ENCODE results near the gene SKI. TPM values are rescaled to one million over a fixed set of nuclear protein-coding genes. Genes with fewer than 3 reads are reported as not detected.
A peak's percentile ranks its signal among the peaks of the same experiment; 100 is the strongest.

Gene SKI
- total RNA-seq, 2 experiments from 2014 or later: 286 to 324 TPM

DNA sequence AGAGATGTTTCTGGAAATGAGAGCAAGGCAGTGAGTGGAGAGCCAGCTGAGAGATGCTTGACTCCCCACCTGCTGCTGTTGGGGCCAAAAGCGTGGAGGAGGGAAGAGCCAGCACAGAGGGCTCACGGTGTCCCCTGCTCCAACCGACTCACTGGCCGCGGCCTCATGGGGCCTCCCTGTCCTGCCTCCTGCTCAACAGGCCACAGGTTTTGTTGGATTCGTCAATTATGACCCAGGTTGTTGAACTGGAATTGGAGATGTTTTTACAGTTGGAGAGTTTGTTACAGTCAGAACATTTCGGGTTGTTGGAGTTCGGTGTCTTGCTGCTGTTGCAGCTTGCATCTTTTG is 21.4 kb downstream of the SKI start:
- ChIA-PET CTCF (no interaction called here), POLR2A (no interaction called here)
- peaks cover 80% of the 10 kb centered on the region for H3K4me1 Mint-ChIP-seq (ENCODE audit: low read depth)
- Histone ChIP-seq H3K4me1 (ENCODE audit: insufficient read depth, low read length) (peaks cover 95% of the 10 kb centered on the region), H3K27me3 (ENCODE audit: control insufficient read depth in 1 of 2, insufficient read depth in 2 of 2, low read length in 2 of 2) (no peaks in the 10 kb centered on the region), H3K9me3 (ENCODE audit: control insufficient read depth in 1 of 2, insufficient read depth in 1 of 2, low read length in 2 of 2) (peaks cover 2 to 16% of the 10 kb centered on the region in 2 experiments), H3K36me3 (ENCODE audit: insufficient read depth, low read length) (peaks cover 44% of the 10 kb centered on the region), H3K4me3 (ENCODE audit: low read length) (no peak overlapping the region), H3K27ac (ENCODE audit: low read depth in 1 of 2, low read length in 2 of 2) (no peak overlapping the region)
- intact Hi-C loops (cut with DNase I, micrococcal nuclease): no loop called here
- H3K4me3 Mint-ChIP-seq: peak overlapping the region; percentile 78
- H3K9me3 Mint-ChIP-seq: no peaks in the 10 kb centered on the region
- H3K27me3 Mint-ChIP-seq: no peaks in the 10 kb centered on the region
- H3K36me3 Mint-ChIP-seq (ENCODE audit: low read depth): peaks cover 72% of the 10 kb centered on the region
- DNase-seq (no peak), ATAC-seq (ENCODE audit: poor library complexity) (no peak)
- TF ChIP-seq, protein P1, sequence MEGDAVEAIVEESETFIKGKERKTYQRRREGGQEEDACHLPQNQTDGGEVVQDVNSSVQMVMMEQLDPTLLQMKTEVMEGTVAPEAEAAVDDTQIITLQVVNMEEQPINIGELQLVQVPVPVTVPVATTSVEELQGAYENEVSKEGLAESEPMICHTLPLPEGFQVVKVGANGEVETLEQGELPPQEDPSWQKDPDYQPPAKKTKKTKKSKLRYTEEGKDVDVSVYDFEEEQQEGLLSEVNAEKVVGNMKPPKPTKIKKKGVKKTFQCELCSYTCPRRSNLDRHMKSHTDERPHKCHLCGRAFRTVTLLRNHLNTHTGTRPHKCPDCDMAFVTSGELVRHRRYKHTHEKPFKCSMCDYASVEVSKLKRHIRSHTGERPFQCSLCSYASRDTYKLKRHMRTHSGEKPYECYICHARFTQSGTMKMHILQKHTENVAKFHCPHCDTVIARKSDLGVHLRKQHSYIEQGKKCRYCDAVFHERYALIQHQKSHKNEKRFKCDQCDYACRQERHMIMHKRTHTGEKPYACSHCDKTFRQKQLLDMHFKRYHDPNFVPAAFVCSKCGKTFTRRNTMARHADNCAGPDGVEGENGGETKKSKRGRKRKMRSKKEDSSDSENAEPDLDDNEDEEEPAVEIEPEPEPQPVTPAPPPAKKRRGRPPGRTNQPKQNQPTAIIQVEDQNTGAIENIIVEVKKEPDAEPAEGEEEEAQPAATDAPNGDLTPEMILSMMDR (IDR thresholded peaks at IDR 0.05): no peak
- H3K27ac Mint-ChIP-seq: no peak overlapping the region

DNA sequence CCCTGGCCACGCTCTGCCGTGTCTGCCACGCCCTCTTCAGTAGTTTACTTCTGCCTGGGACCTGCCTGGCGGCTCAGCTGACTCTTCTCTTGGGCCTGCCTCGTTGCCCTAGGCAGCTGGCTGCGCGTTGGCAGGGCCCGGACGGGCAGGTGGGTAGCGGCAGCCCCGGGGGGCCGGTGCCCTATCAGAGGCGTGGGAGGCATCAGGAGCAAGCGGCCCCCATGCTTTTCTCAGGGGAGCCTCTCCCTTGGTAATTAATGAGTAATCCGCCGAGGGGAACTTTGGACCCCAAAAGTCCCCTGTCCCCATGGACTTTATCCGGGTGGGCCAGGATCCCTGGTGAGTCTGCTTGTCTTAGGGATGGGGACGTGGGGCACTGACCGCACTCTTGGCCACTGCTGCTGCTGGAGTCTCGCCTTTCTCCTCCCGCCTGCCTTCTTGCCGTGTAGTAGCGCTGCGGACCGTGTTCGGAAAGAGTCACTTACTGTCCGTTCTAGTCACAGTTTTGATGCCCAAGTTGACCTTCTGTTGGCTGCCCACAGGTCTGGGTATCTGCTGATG is 22.7 kb downstream of the SKI start:
- ChIA-PET POLR2A (interaction anchor here (0.5 to 2.0 kb wide), 3 partner anchors 10 to 50 kb away, joined by 3 to 5 read pairs (median 3); partner anchors contain the start of gene SKI), CTCF (no interaction called here)
- peaks cover 9 to 23% of the 10 kb centered on the region in 2 experiments for H3K9me3 ChIP-seq (ENCODE audit: control insufficient read depth in 1 of 2, insufficient read depth in 1 of 2, low read length in 2 of 2)
- H3K4me1 ChIP-seq (ENCODE audit: insufficient read depth, low read length): peaks cover 97% of the 10 kb centered on the region
- Mint-ChIP-seq H3K9me3 (no peaks in the 10 kb centered on the region), H3K4me3 (peak overlapping the region; percentile 78), H3K4me1 (ENCODE audit: low read depth) (peaks cover 70% of the 10 kb centered on the region), H3K27ac (no peak overlapping the region), H3K27me3 (no peaks in the 10 kb centered on the region), H3K36me3 (ENCODE audit: low read depth) (peaks cover 62% of the 10 kb centered on the region)
- no peak overlapping the region for H3K27ac ChIP-seq (ENCODE audit: low read depth in 1 of 2, low read length in 2 of 2)
- ATAC-seq (ENCODE audit: poor library complexity): no peak
- intact Hi-C loops (cut with DNase I, micrococcal nuclease): no loop called here
- no peaks in the 10 kb centered on the region for H3K27me3 ChIP-seq (ENCODE audit: control insufficient read depth in 1 of 2, insufficient read depth in 2 of 2, low read length in 2 of 2)
- H3K4me3 ChIP-seq (ENCODE audit: low read length): no peak overlapping the region
- TF ChIP-seq, protein P1 (IDR thresholded peaks at IDR 0.05): no peak
- H3K36me3 ChIP-seq (ENCODE audit: insufficient read depth, low read length): peaks cover 48% of the 10 kb centered on the region
- DNase-seq: no peak

DNA sequence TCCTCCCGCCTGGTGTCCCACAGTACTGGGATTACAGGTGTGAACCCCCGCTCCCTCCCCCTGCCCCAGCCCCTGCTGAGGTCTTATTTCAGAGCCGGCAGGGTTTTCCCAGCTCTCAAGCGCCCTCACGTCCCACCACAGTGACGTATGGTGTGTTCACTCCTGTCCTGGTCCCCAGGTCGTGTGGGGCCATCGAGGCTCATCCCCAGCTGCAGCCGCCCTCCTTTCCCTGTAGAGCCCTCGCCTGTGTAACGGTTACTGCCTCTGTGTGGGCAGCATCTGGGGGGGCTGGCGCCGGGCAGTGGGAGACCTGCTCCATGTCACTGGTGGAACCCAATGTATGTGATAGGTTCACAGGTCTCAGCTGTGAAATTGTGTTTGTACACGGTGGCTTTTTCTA is 23.2 kb downstream of the SKI start:
- H3K9me3 ChIP-seq (ENCODE audit: control insufficient read depth in 1 of 2, insufficient read depth in 1 of 2, low read length in 2 of 2): peaks cover 11 to 26% of the 10 kb centered on the region in 2 experiments
- intact Hi-C loops (cut with DNase I, micrococcal nuclease): no loop called here
- H3K27ac ChIP-seq (ENCODE audit: low read depth in 1 of 2, low read length in 2 of 2): peak overlapping the region; percentile 24 to 48
- Mint-ChIP-seq H3K9me3 (no peaks in the 10 kb centered on the region), H3K27me3 (no peaks in the 10 kb centered on the region), H3K27ac (no peak overlapping the region), H3K36me3 (ENCODE audit: low read depth) (peaks cover 57% of the 10 kb centered on the region), H3K4me3 (peak overlapping the region; percentile 78), H3K4me1 (ENCODE audit: low read depth) (peaks cover 64% of the 10 kb centered on the region)
- no peak for DNase-seq
- TF ChIP-seq, protein P1 (IDR thresholded peaks at IDR 0.05): no peak
- ChIA-PET CTCF (interaction anchor here (1.5 kb wide), 1 partner anchor 207 kb away, joined by 3 read pairs; no protein-coding TSS in a partner anchor), POLR2A (interaction anchor here (1.0 to 2.0 kb wide), 4 partner anchors 10 to 50 kb away, joined by 3 to 6 read pairs (median 5); no protein-coding TSS in a partner anchor)
- no peaks in the 10 kb centered on the region for H3K27me3 ChIP-seq (ENCODE audit: control insufficient read depth in 1 of 2, insufficient read depth in 2 of 2, low read length in 2 of 2)
- no peak overlapping the region for H3K4me3 ChIP-seq (ENCODE audit: low read length)
- H3K4me1 ChIP-seq (ENCODE audit: insufficient read depth, low read length): peaks cover 97% of the 10 kb centered on the region
- no peak for ATAC-seq (ENCODE audit: poor library complexity)
- peaks cover 48% of the 10 kb centered on the region for H3K36me3 ChIP-seq (ENCODE audit: insufficient read depth, low read length)

All from CD4-positive, alpha-beta T cell (primary cell).